Rectal smooth muscle tissue (tissue), 1 donor: ENCODE results near the gene FUCA1.
"Not testable (repeated sequence)": the region's sequence is repeated elsewhere in the genome, so short reads cannot be mapped to it uniquely, and the experiment has no call there.

ENCODE experiments used
- H3K27ac ChIP-seq: one replicate; pipeline ENCODE4 v1.7.0; 2013; ENCODE audit warnings: low read depth, low read length, inconsistent platforms
- H3K27me3 ChIP-seq: one replicate; pipeline ENCODE4 v1.7.0; 2013; ENCODE audit warnings: low read length; ENCODE audit not compliant: control insufficient read depth, insufficient read depth
- H3K36me3 ChIP-seq: one replicate; pipeline ENCODE4 v1.7.0; 2013; ENCODE audit warnings: low read length; ENCODE audit not compliant: control insufficient read depth, insufficient read depth
- H3K4me1 ChIP-seq: one replicate; pipeline ENCODE4 v1.7.0; 2013; ENCODE audit warnings: low read length; ENCODE audit not compliant: control insufficient read depth, insufficient read depth
- H3K4me3 ChIP-seq: one replicate; pipeline ENCODE4 v1.7.0; 2013; ENCODE audit warnings: low read length
- H3K9ac ChIP-seq: one replicate; pipeline ENCODE4 v1.7.0; 2013; ENCODE audit warnings: low read length

Gene FUCA1

GRCh38 chr1:23905461-23906025, 37.5 kb upstream of the FUCA1 start:
- H3K36me3 ChIP-seq: no peaks in the 10 kb centered on the region
- no peak overlapping the region for H3K27ac ChIP-seq
- no peak overlapping the region for H3K4me3 ChIP-seq
- peaks cover 6% of the 10 kb centered on the region for H3K27me3 ChIP-seq
- no peak overlapping the region for H3K9ac ChIP-seq
- no peaks in the 10 kb centered on the region for H3K4me1 ChIP-seq

- no peaks in the 10 kb centered on the region for H3K36me3 ChIP-seq
- no peak overlapping the region for H3K9ac ChIP-seq
- no peaks in the 10 kb centered on the region for H3K4me1 ChIP-seq
- no peak overlapping the region for H3K27ac ChIP-seq
- peaks cover 6% of the 10 kb centered on the region for H3K27me3 ChIP-seq
- no peak overlapping the region for H3K4me3 ChIP-seq
Observed at GRCh38 chr1:23904748-23905357, 36.8 kb upstream of the FUCA1 start.

- H3K36me3 ChIP-seq: no peaks in the 10 kb centered on the region
- no peak overlapping the region for H3K27ac ChIP-seq
- H3K4me3 ChIP-seq: no peak overlapping the region
- H3K9ac ChIP-seq: no peak overlapping the region
- no peaks in the 10 kb centered on the region for H3K4me1 ChIP-seq
- H3K27me3 ChIP-seq: peaks cover 6% of the 10 kb centered on the region
Observed at GRCh38 chr1:23903754-23904153, 35.7 kb upstream of the FUCA1 start.

- H3K27ac ChIP-seq: no peak overlapping the region
- H3K27me3 ChIP-seq: peaks cover 6% of the 10 kb centered on the region
- no peaks in the 10 kb centered on the region for H3K36me3 ChIP-seq
- no peak overlapping the region for H3K9ac ChIP-seq
- peak overlapping the region; percentile 35 for H3K4me3 ChIP-seq
- H3K4me1 ChIP-seq: no peaks in the 10 kb centered on the region
Observed at GRCh38 chr1:23902321-23903278, 34.5 kb upstream of the FUCA1 start.

GRCh38 chr1:23900017-23900416, 31.9 kb upstream of the FUCA1 start:
- not testable (repeated sequence) for H3K36me3 ChIP-seq, H3K9ac ChIP-seq

GRCh38 chr1:23899070-23899469, 31.0 kb upstream of the FUCA1 start:
- Histone ChIP-seq H3K27ac (no peak overlapping the region), H3K9ac (no peak overlapping the region), H3K27me3 (no peaks in the 10 kb centered on the region)

More at GRCh38 chr1:23900017-23900416, 31.9 kb upstream of the FUCA1 start:
- not testable (repeated sequence) for H3K4me1 ChIP-seq, H3K4me3 ChIP-seq, H3K27ac ChIP-seq, H3K27me3 ChIP-seq

GRCh38 chr1:23897083-23897482, 29.0 kb upstream of the FUCA1 start:
- Histone ChIP-seq H3K4me1 (no peaks in the 10 kb centered on the region), H3K27me3 (no peaks in the 10 kb centered on the region), H3K36me3 (no peaks in the 10 kb centered on the region), H3K27ac (no peak overlapping the region), H3K4me3 (no peak overlapping the region), H3K9ac (no peak overlapping the region)

More at GRCh38 chr1:23899070-23899469, 31.0 kb upstream of the FUCA1 start:
- Histone ChIP-seq H3K36me3 (no peaks in the 10 kb centered on the region), H3K4me1 (no peaks in the 10 kb centered on the region), H3K4me3 (no peak overlapping the region)

- Histone ChIP-seq H3K27ac (no peak overlapping the region), H3K27me3 (no peaks in the 10 kb centered on the region), H3K4me3 (no peak overlapping the region), H3K36me3 (no peaks in the 10 kb centered on the region), H3K9ac (no peak overlapping the region), H3K4me1 (no peaks in the 10 kb centered on the region)
Observed at GRCh38 chr1:23896491-23896890, 28.4 kb upstream of the FUCA1 start.

- Histone ChIP-seq H3K27me3 (no peaks in the 10 kb centered on the region), H3K27ac (no peak overlapping the region), H3K4me1 (no peaks in the 10 kb centered on the region), H3K4me3 (no peak overlapping the region), H3K9ac (no peak overlapping the region), H3K36me3 (no peaks in the 10 kb centered on the region)
Observed at GRCh38 chr1:23895993-23896392, 27.9 kb upstream of the FUCA1 start.

- no peak overlapping the region for H3K4me3 ChIP-seq
- H3K36me3 ChIP-seq: no peaks in the 10 kb centered on the region
- no peaks in the 10 kb centered on the region for H3K4me1 ChIP-seq
- no peaks in the 10 kb centered on the region for H3K27me3 ChIP-seq
- H3K27ac ChIP-seq: no peak overlapping the region
- H3K9ac ChIP-seq: no peak overlapping the region
Observed at GRCh38 chr1:23895082-23895481, 27.0 kb upstream of the FUCA1 start.

- H3K9ac ChIP-seq: no peak overlapping the region
- no peaks in the 10 kb centered on the region for H3K36me3 ChIP-seq
- no peak overlapping the region for H3K4me3 ChIP-seq
- H3K4me1 ChIP-seq: no peaks in the 10 kb centered on the region
- H3K27ac ChIP-seq: no peak overlapping the region
- no peaks in the 10 kb centered on the region for H3K27me3 ChIP-seq
Observed at GRCh38 chr1:23889074-23889473, 21.0 kb upstream of the FUCA1 start.

GRCh38 chr1:23885222-23885621, 17.1 kb upstream of the FUCA1 start:
- H3K9ac ChIP-seq: no peak overlapping the region

More at GRCh38 chr1:23885222-23885621, 17.1 kb upstream of the FUCA1 start:
- no peaks in the 10 kb centered on the region for H3K36me3 ChIP-seq
- no peak overlapping the region for H3K27ac ChIP-seq
- H3K27me3 ChIP-seq: no peaks in the 10 kb centered on the region
- no peak overlapping the region for H3K4me3 ChIP-seq
- no peaks in the 10 kb centered on the region for H3K4me1 ChIP-seq
